ENCODE measurements around the gene ST7. TPM values are rescaled to one million over a fixed set of nuclear protein-coding genes. Genes with fewer than 3 reads are reported as not detected.

The ST7 gene
- total and polyA plus RNA-seq, 2 of the 8 experiments (the other 6 are each of a cell fraction or from before 2014, with no cell fraction given) = 16.3 to 18.0 TPM

GRCh38 chr7:116985575-116985974 is 32.3 kb downstream of the ST7 start:
- POLR2A ChIA-PET (ENCODE audit: partially characterized antibody) = no interaction called here

More at GRCh38 chr7:116985575-116985974, 32.3 kb downstream of the ST7 start:
- no peak overlapping the region for H3K9ac ChIP-seq (replicated peaks in 1 of 4; ENCODE audit: extremely low read depth in 1 of 4, low read depth in 3 of 4, low read length in 3 of 4)
- H3K79me1 ChIP-seq (ENCODE audit: low read depth, low read length) = no peaks in the 10 kb centered on the region
- no peaks in the 10 kb centered on the region for H3K36me3 ChIP-seq (ENCODE audit: control insufficient read depth in 2 of 4, insufficient read depth in 4 of 4, low read length in 3 of 4)
- H2AFZ ChIP-seq (ENCODE audit: low read length) = no peak overlapping the region
- H3K14ac ChIP-seq (ENCODE audit: insufficient read length) = no peak overlapping the region
- no peak overlapping the region for H3K27ac ChIP-seq (ENCODE audit: low read depth, low read length)
- no peak overlapping the region for H3K4me2 ChIP-seq (ENCODE audit: insufficient read depth in 1 of 2, low read depth in 2 of 2, low read length in 2 of 2)
- H3K27me3 ChIP-seq (replicated peaks in 1 of 4; ENCODE audit: control insufficient read depth in 3 of 4, extremely low read depth in 1 of 4, insufficient read depth in 3 of 4, low read length in 3 of 4) = no peaks in the 10 kb centered on the region
- WGBS, 2 experiments (ENCODE audit: extremely low coverage in 1 of 2, insufficient coverage in 1 of 2, insufficient read length in 1 of 2, insufficient replicate concordance in 2 of 2, low coverage in 1 of 2, low lambda C conversion rate in 2 of 2, missing lambda C conversion rate in 1 of 2) = 97% methylated on average over 5 of the region's 5 CpGs; no CpG with 5 or more reads in 1 of the 2 experiments
- peaks cover 0 to 9% of the 10 kb centered on the region in 2 experiments; a peak in 2 of 4 replicates for H3K79me2 ChIP-seq (ENCODE audit: control insufficient read depth in 1 of 2, insufficient read depth in 2 of 2, low read length in 2 of 2)
- H4K8ac ChIP-seq (ENCODE audit: extremely low read depth, insufficient read depth, low read length) = no peak overlapping the region
- H2BK5ac ChIP-seq (ENCODE audit: low read depth, low read length) = no peak overlapping the region
- DNase-seq (ENCODE audit: low read depth in 1 of 2, low spot score in 2 of 2) (no peak), FAIRE-seq (no peak)
- H2BK20ac ChIP-seq (ENCODE audit: low read length) = no peak overlapping the region
- H3K9me3 ChIP-seq (ENCODE audit: insufficient read depth in 2 of 2, low read depth in 1 of 2, low read length in 1 of 2) = no peaks in the 10 kb centered on the region
- H2AK5ac ChIP-seq (ENCODE audit: low read depth, low read length) = no peak overlapping the region
- no peak overlapping the region for H3K56ac ChIP-seq (replicated peaks; ENCODE audit: insufficient read length, low read depth, low read length)
- no peaks in the 10 kb centered on the region for H4K20me1 ChIP-seq (replicated peaks in 1 of 2; ENCODE audit: control insufficient read depth in 1 of 2, insufficient read depth in 2 of 2, low read length in 2 of 2)
- no peak overlapping the region for H3K4ac ChIP-seq (replicated peaks; ENCODE audit: insufficient read length, low read depth, low read length)
- H3K18ac ChIP-seq (ENCODE audit: extremely low read depth, low read length) = no peak overlapping the region
- TF ChIP-seq CHD1 (IDR thresholded peaks at IDR 0.05; ENCODE audit: low read depth, low read length) = no peak
- no peak overlapping the region for H2BK12ac ChIP-seq (ENCODE audit: low read depth, low read length)
- H4K5ac ChIP-seq (ENCODE audit: insufficient read length, low read depth, low read length) = no peak overlapping the region
- no peak overlapping the region for H2BK15ac ChIP-seq (ENCODE audit: low read length)
- no peak overlapping the region for H2BK120ac ChIP-seq (replicated peaks; ENCODE audit: low read depth, low read length)
- CTCF ChIA-PET (ENCODE audit: partially characterized antibody) = interaction anchor here (0.5 to 6.8 kb wide), 29 partner anchors 8 to 459 kb away, joined by 3 to 50 read pairs (median 4); partner anchors contain the start of gene ST7
- H3K23ac ChIP-seq (ENCODE audit: insufficient read length) = no peak overlapping the region
- no peak overlapping the region for H3K4me3 ChIP-seq (ENCODE audit: extremely low read depth in 1 of 4, insufficient read depth in 2 of 4, low read depth in 3 of 4, low read length in 4 of 4)
- no peaks in the 10 kb centered on the region for H3K4me1 ChIP-seq (replicated peaks in 1 of 4; ENCODE audit: control insufficient read depth in 3 of 4, insufficient read depth in 4 of 4, low read length in 3 of 4)
- no peaks in the 10 kb centered on the region for H3K23me2 ChIP-seq (ENCODE audit: low read depth, low read length)
- H4K91ac ChIP-seq (replicated peaks; ENCODE audit: insufficient read length, low read length) = no peak overlapping the region

Data from H1 (cell line).